Measurements from ENCODE around the gene TXNIP.

Gene TXNIP

GRCh38 chr1:146010126-146010738 is 13.9 kb upstream of the TXNIP start:
- no peak for DNase-seq

- no peak for DNase-seq
Measured at GRCh38 chr1:146007489-146008133, 11.2 kb upstream of the TXNIP start.

- no peak for DNase-seq
Measured at GRCh38 chr1:146001709-146002108, 5.3 kb upstream of the TXNIP start.

GRCh38 chr1:145999321-146000024 is 3.1 kb upstream of the TXNIP start:
- no peak for DNase-seq

GRCh38 chr1:145997718-145998023 is 1.3 kb upstream of the TXNIP start:
- DNase-seq = no peak

- no peak for DNase-seq
Measured at GRCh38 chr1:145997016-145997717, 788 bp upstream of the TXNIP start.

- no peak for DNase-seq
Measured at GRCh38 chr1:145995964-145996432, 381 bp downstream of the TXNIP start.

GRCh38 chr1:145995148-145995881 is 1.1 kb downstream of the TXNIP start:
- no peak for DNase-seq

GRCh38 chr1:145994391-145995120 is 1.8 kb downstream of the TXNIP start:
- DNase-seq = no peak

- no peak for DNase-seq
Measured at GRCh38 chr1:145993618-145994390, 2.6 kb downstream of the TXNIP start.

GRCh38 chr1:145992958-145993617 is 3.3 kb downstream of the TXNIP start:
- DNase-seq = no peak

GRCh38 chr1:145992502-145992936 is 3.9 kb downstream of the TXNIP start:
- no peak for DNase-seq

GRCh38 chr1:145991735-145992412 is 4.5 kb downstream of the TXNIP start:
- no peak for DNase-seq

- no peak for DNase-seq
Measured at GRCh38 chr1:145990249-145990855, 6.0 kb downstream of the TXNIP start.

GRCh38 chr1:145988773-145989172 is 7.6 kb downstream of the TXNIP start:
- DNase-seq = no peak

GRCh38 chr1:145987926-145988325 is 8.5 kb downstream of the TXNIP start:
- DNase-seq = no peak

GRCh38 chr1:145986551-145986950 is 9.8 kb downstream of the TXNIP start:
- DNase-seq = no peak

- DNase-seq = no peak
Measured at GRCh38 chr1:145985502-145986439, 10.6 kb downstream of the TXNIP start.

- no peak for DNase-seq
Measured at GRCh38 chr1:145985129-145985501, 11.3 kb downstream of the TXNIP start.

Measured in NCI-H2107 (cell line).